Transverse colon (tissue), 4 donors: ENCODE results near the gene ZNF232.

Source experiments
- POLR2AphosphoS5 ChIP-seq, 3 donors: sonication (generic); formaldehyde crosslinking; IDR thresholded peaks; one replicate each; pipeline ENCODE4 v1.6.1; 2016; ENCODE audit warnings: antibody characterized with exemption in 3 of 3
- TF ChIP-seq, protein P1 (sequence below), 5 experiments: fragments of 200-600 bp in 3 of 5; fragments of 450-650 bp in 2 of 5; sonication (generic) in 3 of 5; IDR thresholded peaks; 1 replicate in 2 of 5; 2 replicates in 3 of 5; pipeline ENCODE4 v1.5.1; 2016 to 2017; ENCODE audit warnings: antibody characterized with exemption in 5 of 5, inconsistent platforms in 3 of 5, mild to moderate bottlenecking in 2 of 5, moderate library complexity in 1 of 5

DNA sequence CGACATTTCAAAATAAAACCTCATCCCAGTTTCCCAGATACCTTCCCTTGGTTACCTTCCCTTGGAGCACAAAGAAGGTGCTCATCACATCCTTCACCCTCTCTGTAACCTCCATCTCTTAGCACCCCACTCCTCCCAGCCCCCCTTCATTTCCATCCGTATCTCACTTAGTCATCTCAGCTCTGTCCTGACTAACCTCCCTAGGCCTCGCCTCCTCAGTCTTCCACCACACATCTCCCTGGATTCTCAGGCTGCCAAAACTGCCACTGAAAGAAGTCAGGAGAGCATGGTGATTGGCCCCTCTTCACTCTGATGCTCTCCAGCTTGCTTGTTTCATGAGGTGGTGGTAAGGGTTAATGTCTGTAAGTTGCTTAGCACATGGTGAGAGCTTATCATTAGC, 31.1 kb downstream of the ZNF232 start:
- TF ChIP-seq, protein P1, sequence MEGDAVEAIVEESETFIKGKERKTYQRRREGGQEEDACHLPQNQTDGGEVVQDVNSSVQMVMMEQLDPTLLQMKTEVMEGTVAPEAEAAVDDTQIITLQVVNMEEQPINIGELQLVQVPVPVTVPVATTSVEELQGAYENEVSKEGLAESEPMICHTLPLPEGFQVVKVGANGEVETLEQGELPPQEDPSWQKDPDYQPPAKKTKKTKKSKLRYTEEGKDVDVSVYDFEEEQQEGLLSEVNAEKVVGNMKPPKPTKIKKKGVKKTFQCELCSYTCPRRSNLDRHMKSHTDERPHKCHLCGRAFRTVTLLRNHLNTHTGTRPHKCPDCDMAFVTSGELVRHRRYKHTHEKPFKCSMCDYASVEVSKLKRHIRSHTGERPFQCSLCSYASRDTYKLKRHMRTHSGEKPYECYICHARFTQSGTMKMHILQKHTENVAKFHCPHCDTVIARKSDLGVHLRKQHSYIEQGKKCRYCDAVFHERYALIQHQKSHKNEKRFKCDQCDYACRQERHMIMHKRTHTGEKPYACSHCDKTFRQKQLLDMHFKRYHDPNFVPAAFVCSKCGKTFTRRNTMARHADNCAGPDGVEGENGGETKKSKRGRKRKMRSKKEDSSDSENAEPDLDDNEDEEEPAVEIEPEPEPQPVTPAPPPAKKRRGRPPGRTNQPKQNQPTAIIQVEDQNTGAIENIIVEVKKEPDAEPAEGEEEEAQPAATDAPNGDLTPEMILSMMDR (IDR thresholded peaks at IDR 0.05): no peak
- TF ChIP-seq POLR2AphosphoS5 (IDR thresholded peaks at IDR 0.05): no peak
